Stimulated activated CD8-positive, alpha-beta memory T cell treated with anti-CD3 and anti-CD28 coated beads, Interleukin-15, amount 100 ng/mL, for 1 hour (primary cell): Measurements from ENCODE around the gene PTPN9.
A peak's percentile ranks its signal among the peaks of the same experiment; 100 is the strongest.
"Not testable (repeated sequence)": the region's sequence is repeated elsewhere in the genome, so short reads cannot be mapped to it uniquely, and the experiment has no call there.

Experiments
- DNase-seq: peaks from one replicate; pipeline ENCODE4 v3.0.0-alpha.2; 2020; ENCODE audit warnings: low read depth

Gene PTPN9

GRCh38 chr15:75530169-75530568 is 48.9 kb downstream of the PTPN9 start:
- no peak for DNase-seq

GRCh38 chr15:75525756-75526155 is 53.4 kb downstream of the PTPN9 start:
- DNase-seq = not testable (repeated sequence)

- DNase-seq = no peak
These were observed 56.1 kb downstream of the PTPN9 start for GRCh38 chr15:75523011-75523410.

- no peak for DNase-seq
These were observed 61.9 kb downstream of the PTPN9 start for GRCh38 chr15:75517233-75517632.

GRCh38 chr15:75508840-75509532 is 70.1 kb downstream of the PTPN9 start:
- DNase-seq = no peak

- no peak for DNase-seq
These were observed 76.8 kb downstream of the PTPN9 start for GRCh38 chr15:75502360-75502759.

GRCh38 chr15:75493732-75494131 is 85.4 kb downstream of the PTPN9 start:
- DNase-seq = no peak

GRCh38 chr15:75483961-75484360 is 95.2 kb downstream of the PTPN9 start:
- no peak for DNase-seq

- DNase-seq = not testable (repeated sequence)
These were observed 95.6 kb downstream of the PTPN9 start for GRCh38 chr15:75483556-75483955.

- no peak for DNase-seq
These were observed 96.0 kb downstream of the PTPN9 start for GRCh38 chr15:75483106-75483505.

GRCh38 chr15:75480463-75480862 is 98.7 kb downstream of the PTPN9 start:
- not testable (repeated sequence) for DNase-seq

GRCh38 chr15:75479670-75480069 is 99.4 kb downstream of the PTPN9 start:
- DNase-seq = no peak

- not testable (repeated sequence) for DNase-seq
These were observed 102.0 kb downstream of the PTPN9 start for GRCh38 chr15:75477094-75477493.

- no peak for DNase-seq
These were observed 110.1 kb downstream of the PTPN9 start for GRCh38 chr15:75468913-75469598.

GRCh38 chr15:75460646-75461045 is 118.5 kb downstream of the PTPN9 start:
- DNase-seq = no peak

GRCh38 chr15:75459581-75459980 is 119.5 kb downstream of the PTPN9 start:
- no peak for DNase-seq

GRCh38 chr15:75456710-75457109 is 122.4 kb downstream of the PTPN9 start:
- DNase-seq = no peak

- DNase-seq = peak; percentile 3
These were observed 123.1 kb downstream of the PTPN9 start for GRCh38 chr15:75455982-75456531.

GRCh38 chr15:75455424-75455981 is 123.6 kb downstream of the PTPN9 start:
- DNase-seq = peak; percentile 73

GRCh38 chr15:75454471-75455378 is 124.4 kb downstream of the PTPN9 start:
- peak; percentile 52 for DNase-seq

- DNase-seq = peak; percentile 88
These were observed 125.2 kb downstream of the PTPN9 start for GRCh38 chr15:75453703-75454470.
